ENCODE data around the gene ZCCHC18. TPM values are rescaled to one million over a fixed set of nuclear protein-coding genes. Genes with fewer than 3 reads are reported as not detected.
A peak's percentile ranks its signal among the peaks of the same experiment; 100 is the strongest.

ZCCHC18 gene
- total and polyA plus RNA-seq, 2 donors (not counting 3 experiments of a cell fraction or from before 2014, with no cell fraction given), result 2.3 to 2.7 TPM

- peak; percentile 54 to 55 for TF ChIP-seq CTCF (IDR thresholded peaks at IDR 0.05; ENCODE audit: extremely low read depth in 1 of 2, insufficient read depth in 1 of 2, low read depth in 1 of 2, low read length in 2 of 2)
- TF ChIP-seq EZH2 (IDR thresholded peaks at IDR 0.05; ENCODE audit: borderline replicate concordance, low read depth, low read length, severe bottlenecking), result no peak
- no peaks in the 10 kb centered on the region for H3K36me3 ChIP-seq (ENCODE audit: control insufficient read depth in 2 of 2, extremely low read depth in 1 of 2, insufficient read depth in 2 of 2, low read length in 2 of 2)
- dilution Hi-C loops (cut with MboI; ENCODE audit: extremely low pct_ligation_motif_present, low sequenced_read_pairs), result no loop called here
- FAIRE-seq (peak; percentile 98), DNase-seq (ENCODE audit: low read depth, low spot score) (peak; percentile 73)
- peak overlapping the region; percentile 17 for H3K4me2 ChIP-seq (ENCODE audit: insufficient read depth, low read length)
- no peaks in the 10 kb centered on the region for H3K4me1 ChIP-seq (ENCODE audit: control insufficient read depth, extremely low read depth, insufficient read depth, low read length)
- no peaks in the 10 kb centered on the region for H3K9me3 ChIP-seq (replicated peaks; ENCODE audit: control insufficient read depth, insufficient read depth, low read length)
- CTCF ChIA-PET, result interaction anchor here (0.7 to 2.2 kb wide), 6 partner anchors 17 to 291 kb away, joined by 3 to 19 read pairs (median 4); partner anchors contain the start of gene FAM199X
- H3K4me3 ChIP-seq (replicated peaks in 1 of 3; ENCODE audit: insufficient read depth in 1 of 3, low read depth in 1 of 3, low read length in 3 of 3), result peak overlapping the region in 2 of 3 experiments; percentile 16 to 19
- intact Hi-C loops (cut with micrococcal nuclease), result loop anchor here (1.0 to 2.0 kb wide), 4 partner anchors 24 to 292 kb away; partner anchors contain the start of gene ZCCHC18
- H4K20me1 ChIP-seq (replicated peaks; ENCODE audit: control insufficient read depth, extremely low read depth, insufficient read depth, low read length), result no peaks in the 10 kb centered on the region
- peaks cover 2% of the 10 kb centered on the region for H3K79me2 ChIP-seq (ENCODE audit: control insufficient read depth, insufficient read depth, low read length)
- BruUV-seq (replicated peaks), result no TSS peak
- H3K27ac ChIP-seq (ENCODE audit: insufficient read depth, low read depth, low read length), result no peak overlapping the region
- no peaks in the 10 kb centered on the region for H3K9me1 ChIP-seq (replicated peaks; ENCODE audit: control insufficient read depth, extremely low read depth, insufficient read depth, low read length)
- H3K27me3 ChIP-seq (ENCODE audit: control insufficient read depth in 2 of 2, insufficient read depth in 2 of 2, low read length in 2 of 2), result no peaks in the 10 kb centered on the region
- no peak overlapping the region for H3K9ac ChIP-seq (replicated peaks; ENCODE audit: extremely low read depth, insufficient read depth, low read length)
- POLR2A ChIA-PET, result no interaction called here
- H2AFZ ChIP-seq (ENCODE audit: low read depth, low read length), result peak overlapping the region; percentile 43
These were observed 24.1 kb downstream of the ZCCHC18 start for GRCh38 chrX:104136241-104137019.

- no peak overlapping the region for H3K4me2 ChIP-seq (ENCODE audit: insufficient read depth, low read length)
- H3K9me1 ChIP-seq (replicated peaks; ENCODE audit: control insufficient read depth, extremely low read depth, insufficient read depth, low read length), result no peaks in the 10 kb centered on the region
- POLR2A ChIA-PET, result no interaction called here
- peak; percentile 4 for DNase-seq (ENCODE audit: low read depth, low spot score)
- no peaks in the 10 kb centered on the region for H3K4me1 ChIP-seq (ENCODE audit: control insufficient read depth, extremely low read depth, insufficient read depth, low read length)
- TF ChIP-seq FOS (IDR thresholded peaks at IDR 0.05; ENCODE audit: borderline replicate concordance, insufficient read depth, low read length), result no peak
- no peak for TF ChIP-seq CTCF (IDR thresholded peaks at IDR 0.05; ENCODE audit: extremely low read depth in 1 of 2, insufficient read depth in 1 of 2, low read depth in 1 of 2, low read length in 2 of 2)
- no peak for TF ChIP-seq POLR2AphosphoS5 (IDR thresholded peaks at IDR 0.05; ENCODE audit: insufficient read depth, low read depth, low read length)
- no peak for TF ChIP-seq MYC (IDR thresholded peaks at IDR 0.05; ENCODE audit: low read depth, low read length)
- no peak for TF ChIP-seq GATA2 (IDR thresholded peaks at IDR 0.05; ENCODE audit: insufficient read depth, insufficient read length, low read depth, low read length)
- TF ChIP-seq EZH2 (IDR thresholded peaks at IDR 0.05; ENCODE audit: borderline replicate concordance, low read depth, low read length, severe bottlenecking), result no peak
- TF ChIP-seq MAX (IDR thresholded peaks at IDR 0.05; ENCODE audit: insufficient read depth, insufficient read length), result no peak
- no peak for TF ChIP-seq POLR2A (IDR thresholded peaks at IDR 0.05; ENCODE audit: low read depth, low read length)
- no peak for TF ChIP-seq JUN (IDR thresholded peaks at IDR 0.05; ENCODE audit: borderline replicate concordance, insufficient read depth, insufficient read length, low read depth)
- intact Hi-C loops (cut with micrococcal nuclease) (loop anchor here (2.0 kb wide), 1 partner anchor 293 kb away; no protein-coding TSS in a partner anchor), dilution Hi-C loops (cut with MboI; ENCODE audit: extremely low pct_ligation_motif_present, low sequenced_read_pairs) (no loop called here)
- H3K36me3 ChIP-seq (ENCODE audit: control insufficient read depth in 2 of 2, extremely low read depth in 1 of 2, insufficient read depth in 2 of 2, low read length in 2 of 2), result no peaks in the 10 kb centered on the region
- CTCF ChIA-PET, result interaction anchor here (0.6 to 2.2 kb wide), 4 partner anchors 14 to 292 kb away, joined by 3 to 19 read pairs (median 4); partner anchors contain the start of gene ZCCHC18
- H3K79me2 ChIP-seq (ENCODE audit: control insufficient read depth, insufficient read depth, low read length), result peaks cover 2% of the 10 kb centered on the region
- no peak overlapping the region for H3K4me3 ChIP-seq (replicated peaks in 1 of 3; ENCODE audit: insufficient read depth in 1 of 3, low read depth in 1 of 3, low read length in 3 of 3)
- no peaks in the 10 kb centered on the region for H4K20me1 ChIP-seq (replicated peaks; ENCODE audit: control insufficient read depth, extremely low read depth, insufficient read depth, low read length)
- no TSS peak for BruUV-seq (replicated peaks)
- H3K9ac ChIP-seq (replicated peaks; ENCODE audit: extremely low read depth, insufficient read depth, low read length), result no peak overlapping the region
- no peaks in the 10 kb centered on the region for H3K9me3 ChIP-seq (replicated peaks; ENCODE audit: control insufficient read depth, insufficient read depth, low read length)
- no peak overlapping the region for H3K27ac ChIP-seq (ENCODE audit: insufficient read depth, low read depth, low read length)
- H3K27me3 ChIP-seq (ENCODE audit: control insufficient read depth in 2 of 2, insufficient read depth in 2 of 2, low read length in 2 of 2), result no peaks in the 10 kb centered on the region
- no peak overlapping the region for H2AFZ ChIP-seq (ENCODE audit: low read depth, low read length)
- peak; percentile 74 for FAIRE-seq
These were observed 25.2 kb downstream of the ZCCHC18 start for GRCh38 chrX:104137496-104137895.

Measured in endothelial cell of umbilical vein (primary cell).